Glutamatergic neuron (in vitro differentiated cells): ENCODE data around the gene RNASE11. TPM values are rescaled to one million over a fixed set of nuclear protein-coding genes. Genes with fewer than 3 reads are reported as not detected.
A peak's percentile ranks its signal among the peaks of the same experiment; 100 is the strongest.

Experiments
- DNase-seq: peaks from one replicate; pipeline ENCODE4 v3.0.0; 2022
- H3K27ac Mint-ChIP-seq: one replicate; pipeline ENCODE4 v1.8.0; 2020; ENCODE audit warnings: mild to moderate bottlenecking, mixed read lengths, inconsistent platforms; ENCODE audit not compliant: unreplicated experiment
- H3K27me3 Mint-ChIP-seq: one replicate; pipeline ENCODE4 v1.8.0; 2020; ENCODE audit warnings: mild to moderate bottlenecking, moderate library complexity, mixed read lengths, inconsistent platforms; ENCODE audit not compliant: unreplicated experiment
- H3K36me3 Mint-ChIP-seq: one replicate; pipeline ENCODE4 v1.8.0; 2020; ENCODE audit warnings: mild to moderate bottlenecking, mixed read lengths, inconsistent platforms; ENCODE audit not compliant: unreplicated experiment
- H3K4me1 Mint-ChIP-seq: one replicate; pipeline ENCODE4 v1.8.0; 2020; ENCODE audit warnings: mild to moderate bottlenecking, low read depth, mixed read lengths, inconsistent platforms; ENCODE audit not compliant: unreplicated experiment
- H3K4me3 Mint-ChIP-seq: one replicate; pipeline ENCODE4 v1.8.0; 2020; ENCODE audit warnings: mild to moderate bottlenecking, mixed read lengths, inconsistent platforms; ENCODE audit not compliant: unreplicated experiment
- H3K9me3 Mint-ChIP-seq: one replicate; pipeline ENCODE4 v1.8.0; 2020; ENCODE audit warnings: mild to moderate bottlenecking, moderate library complexity, mixed read lengths, inconsistent platforms; ENCODE audit not compliant: unreplicated experiment
- total RNA-seq: library from RNA; stranded (reverse); fragmentation: NEBNext Ultra II Directional; extraction: Animal tissue kit (Norgen Biotek cat#: 25700); gene quantifications from one replicate; pipeline ENCODE4 v1.2.1, GENCODE V29; 2021; ENCODE audit not compliant: unreplicated experiment
- TF ChIP-seq, protein P1 (sequence below): fragments of 200-600 bp; sonication (generic); IDR thresholded peaks from one replicate; pipeline ENCODE4 v1.5.0; 2021; ENCODE audit not compliant: partially characterized antibody, unreplicated experiment

Gene RNASE11
- total RNA-seq, 1 donor from 2014 or later: not detected

DNA sequence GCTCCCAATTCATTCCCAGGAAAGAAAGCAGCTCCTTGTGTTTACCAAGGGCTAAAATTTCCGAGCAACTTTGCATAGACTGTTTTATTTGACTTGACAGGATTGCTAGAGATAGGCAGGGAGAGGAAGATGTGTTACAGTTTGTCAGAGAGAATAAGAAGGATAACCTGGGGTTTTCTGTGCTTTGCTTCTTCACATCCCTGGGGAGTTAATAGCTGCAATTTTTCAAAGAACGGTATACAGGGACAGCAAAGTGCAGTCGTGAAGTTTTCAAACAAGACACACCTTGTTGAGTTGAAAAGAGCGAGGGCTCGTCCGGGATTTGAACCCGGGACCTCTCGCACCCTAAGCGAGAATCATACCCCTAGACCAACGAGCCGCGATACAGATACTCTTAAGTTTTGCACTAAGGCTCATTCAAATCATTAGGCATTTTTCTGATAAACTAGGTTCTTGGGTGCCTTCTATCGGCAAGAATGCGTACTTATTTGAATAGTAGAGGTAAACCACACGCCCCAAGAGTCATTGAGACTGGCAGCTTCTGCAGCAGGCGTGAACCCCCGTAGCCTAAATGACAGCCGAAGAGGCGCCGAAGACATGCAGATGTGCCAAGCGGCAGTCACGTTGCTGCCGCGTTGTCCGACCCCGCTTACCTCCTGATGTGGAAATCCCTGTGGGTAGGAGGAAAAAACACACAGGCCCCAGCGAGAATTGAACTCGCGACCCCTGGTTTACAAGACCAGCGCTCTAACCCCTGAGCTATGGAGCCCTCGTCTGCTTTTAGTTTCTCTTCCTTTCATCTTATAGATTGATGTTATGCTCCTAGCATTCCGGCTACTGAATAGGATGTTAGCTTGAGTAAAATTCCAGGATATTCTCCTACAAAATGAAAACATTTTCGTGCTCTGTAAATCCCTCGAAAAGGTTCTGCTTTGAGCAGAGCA, 25.6 kb upstream of the RNASE11 start:
- H3K36me3 Mint-ChIP-seq: no peaks in the 10 kb centered on the region
- H3K9me3 Mint-ChIP-seq: no peaks in the 10 kb centered on the region
- peaks cover under 1% of the 10 kb centered on the region for H3K27me3 Mint-ChIP-seq
- peak; percentile 68 for DNase-seq
- no peaks in the 10 kb centered on the region for H3K4me1 Mint-ChIP-seq
- no peak overlapping the region for H3K4me3 Mint-ChIP-seq
- H3K27ac Mint-ChIP-seq: no peak overlapping the region
- TF ChIP-seq, protein P1, sequence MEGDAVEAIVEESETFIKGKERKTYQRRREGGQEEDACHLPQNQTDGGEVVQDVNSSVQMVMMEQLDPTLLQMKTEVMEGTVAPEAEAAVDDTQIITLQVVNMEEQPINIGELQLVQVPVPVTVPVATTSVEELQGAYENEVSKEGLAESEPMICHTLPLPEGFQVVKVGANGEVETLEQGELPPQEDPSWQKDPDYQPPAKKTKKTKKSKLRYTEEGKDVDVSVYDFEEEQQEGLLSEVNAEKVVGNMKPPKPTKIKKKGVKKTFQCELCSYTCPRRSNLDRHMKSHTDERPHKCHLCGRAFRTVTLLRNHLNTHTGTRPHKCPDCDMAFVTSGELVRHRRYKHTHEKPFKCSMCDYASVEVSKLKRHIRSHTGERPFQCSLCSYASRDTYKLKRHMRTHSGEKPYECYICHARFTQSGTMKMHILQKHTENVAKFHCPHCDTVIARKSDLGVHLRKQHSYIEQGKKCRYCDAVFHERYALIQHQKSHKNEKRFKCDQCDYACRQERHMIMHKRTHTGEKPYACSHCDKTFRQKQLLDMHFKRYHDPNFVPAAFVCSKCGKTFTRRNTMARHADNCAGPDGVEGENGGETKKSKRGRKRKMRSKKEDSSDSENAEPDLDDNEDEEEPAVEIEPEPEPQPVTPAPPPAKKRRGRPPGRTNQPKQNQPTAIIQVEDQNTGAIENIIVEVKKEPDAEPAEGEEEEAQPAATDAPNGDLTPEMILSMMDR: peak; percentile 83

DNA sequence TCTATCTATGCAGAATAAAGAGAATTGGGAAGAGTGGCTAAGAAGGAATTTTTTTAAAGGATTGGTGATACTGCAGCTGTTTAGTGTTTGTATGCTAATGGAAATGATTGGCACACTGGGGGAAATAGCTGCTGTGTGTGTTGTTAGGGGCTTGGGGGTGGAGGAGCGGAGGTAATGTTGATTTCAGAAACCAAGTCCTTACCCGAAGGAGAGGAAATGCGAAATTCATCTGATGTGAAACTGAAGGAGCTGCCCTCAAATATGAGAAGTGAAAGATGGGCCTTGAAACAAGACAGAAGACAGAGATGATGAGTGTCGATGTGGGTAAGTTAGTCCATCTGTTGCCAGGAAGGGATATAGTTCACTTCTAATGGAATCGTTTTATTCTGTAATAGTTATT, 24.6 kb upstream of the RNASE11 start:
- no peaks in the 10 kb centered on the region for H3K4me1 Mint-ChIP-seq
- no peak for DNase-seq
- H3K27ac Mint-ChIP-seq: no peak overlapping the region
- TF ChIP-seq, protein P1: no peak
- no peak overlapping the region for H3K4me3 Mint-ChIP-seq
- peaks cover 2% of the 10 kb centered on the region for H3K27me3 Mint-ChIP-seq
- no peaks in the 10 kb centered on the region for H3K9me3 Mint-ChIP-seq
- no peaks in the 10 kb centered on the region for H3K36me3 Mint-ChIP-seq

DNA sequence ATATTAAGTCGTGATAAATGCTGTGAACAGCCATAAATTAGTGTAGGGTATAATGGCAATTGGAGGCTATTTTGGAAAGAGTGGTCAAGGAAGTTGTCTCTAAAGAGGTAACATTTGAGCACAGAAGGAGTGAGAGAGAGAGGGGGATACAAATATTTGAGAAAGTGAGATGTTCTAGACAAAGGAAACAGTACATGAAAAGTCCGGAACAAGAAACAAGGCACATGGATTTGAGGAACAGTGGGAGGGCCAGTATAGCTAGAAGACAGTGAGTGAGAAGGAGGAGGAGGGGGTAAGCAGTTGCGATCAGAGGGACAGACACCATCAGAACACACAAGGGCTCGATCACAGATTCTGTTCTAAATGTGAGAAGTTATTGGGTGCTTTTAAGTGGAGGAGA, 23.5 kb upstream of the RNASE11 start:
- Mint-ChIP-seq H3K27me3 (peaks cover 2% of the 10 kb centered on the region), H3K36me3 (no peaks in the 10 kb centered on the region), H3K27ac (no peak overlapping the region), H3K9me3 (no peaks in the 10 kb centered on the region), H3K4me3 (no peak overlapping the region), H3K4me1 (no peaks in the 10 kb centered on the region)
- TF ChIP-seq, protein P1: no peak
- no peak for DNase-seq

DNA sequence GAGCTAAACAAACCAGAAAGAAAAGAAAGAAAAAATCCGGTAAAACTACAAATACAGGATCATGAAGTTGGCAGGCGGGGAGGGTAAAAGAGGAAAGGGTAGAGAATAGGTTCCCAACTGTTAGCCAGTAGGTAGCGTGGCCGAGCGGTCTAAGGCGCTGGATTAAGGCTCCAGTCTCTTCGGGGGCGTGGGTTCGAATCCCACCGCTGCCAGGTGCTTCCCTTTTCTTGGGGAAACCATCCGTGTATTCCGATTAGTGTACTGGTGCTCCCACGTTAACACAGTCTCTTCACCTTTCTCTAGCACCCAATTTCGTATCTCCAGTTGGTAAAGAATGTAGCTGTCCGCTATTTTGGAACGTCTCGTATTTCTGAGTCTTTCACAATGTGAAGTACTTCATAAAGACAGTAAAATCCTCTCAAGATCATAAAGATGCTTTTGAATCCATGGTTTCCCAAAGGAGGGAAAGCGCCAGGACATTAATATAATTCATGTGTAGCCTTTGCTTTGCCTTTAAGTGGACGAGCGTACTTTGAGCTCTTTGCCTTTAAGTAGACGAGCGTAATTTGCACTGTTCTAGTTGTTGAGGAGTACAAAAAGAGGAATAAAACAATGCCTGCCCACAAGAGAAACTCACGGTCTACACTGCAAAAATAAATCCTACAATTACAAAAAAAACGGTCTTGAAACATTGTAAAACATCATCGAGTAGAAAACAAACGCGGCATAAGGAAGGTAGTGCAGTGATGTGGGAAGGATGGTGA, 22.4 kb upstream of the RNASE11 start:
- Mint-ChIP-seq H3K36me3 (no peaks in the 10 kb centered on the region), H3K4me1 (no peaks in the 10 kb centered on the region), H3K4me3 (no peak overlapping the region), H3K27ac (no peak overlapping the region), H3K9me3 (no peaks in the 10 kb centered on the region), H3K27me3 (peaks cover 2% of the 10 kb centered on the region)
- TF ChIP-seq, protein P1: no peak
- DNase-seq: peak; percentile 83
